Endothelial cell of umbilical vein (primary cell): ENCODE data around the gene AKAP13. TPM values are rescaled to one million over a fixed set of nuclear protein-coding genes. Genes with fewer than 3 reads are reported as not detected.

Experiments
- BruUV-seq: library from RNA; stranded (reverse); fragments of 400-500 nt; replicated peaks from 2 replicates; lab custom pipeline; 2021; lab: Mats Ljungman, UMichigan
- CTCF ChIA-PET: fragments of 300-600, 350-600 bp; sonication (Branson Sonifier 250); formaldehyde crosslinking; loops from one replicate; lab custom pipeline; 2021; ENCODE audit warnings: antibody characterized with exemption, inconsistent platforms; lab: Charles Lee
- POLR2A ChIA-PET: fragments of 300-600, 350-600 bp; sonication (Branson Sonifier 250); formaldehyde crosslinking; loops from one replicate; lab custom pipeline; 2021; ENCODE audit warnings: antibody characterized with exemption, inconsistent platforms; lab: Charles Lee
- DNase-seq: peaks from one replicate; pipeline ENCODE4 v3.0.0-alpha.2; 2011; ENCODE audit warnings: low read depth, low spot score
- FAIRE-seq: peaks from 2 replicates; lab custom pipeline; 2011; peaks lifted over from hg19 to GRCh38; lab: Jason Lieb, UNC
- H2AFZ ChIP-seq: 2 replicates; pipeline ENCODE4 v1.6.0; 2012; ENCODE audit warnings: low read depth, low read length, control low read depth, inconsistent platforms
- H3K27ac ChIP-seq: 2 replicates; pipeline ENCODE4 v1.5.1; 2011; ENCODE audit warnings: low read depth, mild to moderate bottlenecking, control low read depth, low read length, moderate library complexity; ENCODE audit not compliant: insufficient read depth
- H3K27me3 ChIP-seq, 2 experiments: 2 replicates each; pipeline versions ENCODE4 v1.6.0 to v1.6.1; 2011; ENCODE audit warnings: low read length in 2 of 2, mixed read lengths in 1 of 2; ENCODE audit not compliant: control insufficient read depth in 2 of 2, insufficient read depth in 2 of 2
- H3K36me3 ChIP-seq, 2 experiments: 2 replicates in 1 of 2; 3 replicates in 1 of 2; pipeline ENCODE4 v1.5.1; 2011; ENCODE audit warnings: low read length in 2 of 2, mild to moderate bottlenecking in 1 of 2, moderate library complexity in 1 of 2; ENCODE audit not compliant: control insufficient read depth in 2 of 2, insufficient read depth in 2 of 2; ENCODE audit errors: extremely low read depth in 1 of 2
- H3K4me1 ChIP-seq: 3 replicates; pipeline ENCODE4 v1.5.1; 2011; ENCODE audit warnings: mild to moderate bottlenecking, low read length; ENCODE audit not compliant: control insufficient read depth, insufficient read depth; ENCODE audit errors: extremely low read depth
- H3K4me2 ChIP-seq: 2 replicates; pipeline ENCODE4 v1.6.1; 2011; ENCODE audit warnings: low read length, control low read depth, mixed read lengths; ENCODE audit not compliant: insufficient read depth
- H3K4me3 ChIP-seq, 3 experiments: fragments of 200-600 bp in 1 of 3; sonication (generic), shearing (Covaris generic) in 1 of 3; replicated peaks in 1 of 3; 2 replicates each; pipeline ENCODE4 v1.5.1; 2011 to 2016; ENCODE audit warnings: control low read depth in 3 of 3, low read length in 3 of 3, mild to moderate bottlenecking in 2 of 3, inconsistent platforms in 1 of 3, low read depth in 1 of 3, moderate library complexity in 1 of 3; ENCODE audit not compliant: insufficient read depth in 1 of 3
- H3K79me2 ChIP-seq: 2 replicates; pipeline ENCODE4 v1.6.0; 2012; ENCODE audit warnings: low read length, inconsistent platforms; ENCODE audit not compliant: control insufficient read depth, insufficient read depth
- H3K9ac ChIP-seq: replicated peaks from 2 replicates; pipeline ENCODE3; 2011; ENCODE audit warnings: low read length, control low read depth; ENCODE audit not compliant: insufficient read depth; ENCODE audit errors: extremely low read depth
- H3K9me1 ChIP-seq: replicated peaks from 3 replicates; pipeline ENCODE4 v1.6.0; 2011; ENCODE audit warnings: mild to moderate bottlenecking, low read length; ENCODE audit not compliant: control insufficient read depth, insufficient read depth; ENCODE audit errors: extremely low read depth
- H3K9me3 ChIP-seq: replicated peaks from 2 replicates; pipeline ENCODE4 v1.5.1; 2012; ENCODE audit warnings: low read length, inconsistent platforms; ENCODE audit not compliant: control insufficient read depth, insufficient read depth
- H4K20me1 ChIP-seq: replicated peaks from 2 replicates; pipeline ENCODE3; 2011; ENCODE audit warnings: mild to moderate bottlenecking, low read length; ENCODE audit not compliant: control insufficient read depth, insufficient read depth; ENCODE audit errors: extremely low read depth
- CTCF ChIP-seq, 2 donors: IDR thresholded peaks; 1 replicate in 1 of 2; 2 replicates in 1 of 2; pipeline ENCODE4 v1.5.1; 2011; ENCODE audit warnings: low read length in 2 of 2, mild to moderate bottlenecking in 2 of 2, moderate library complexity in 2 of 2, control low read depth in 1 of 2, inconsistent platforms in 1 of 2, low read depth in 1 of 2; ENCODE audit not compliant: insufficient read depth in 1 of 2; ENCODE audit errors: extremely low read depth in 1 of 2
- EZH2 ChIP-seq: IDR thresholded peaks from 2 replicates; pipeline ENCODE4 v1.6.1; 2012; ENCODE audit warnings: borderline replicate concordance, low read depth, mild to moderate bottlenecking, moderate library complexity, low read length, inconsistent platforms; ENCODE audit not compliant: severe bottlenecking
- FOS ChIP-seq: IDR thresholded peaks from 2 replicates; pipeline ENCODE4 v1.6.1; 2011; ENCODE audit warnings: mild to moderate bottlenecking, low read length, moderate library complexity, borderline replicate concordance; ENCODE audit not compliant: insufficient read depth
- GATA2 ChIP-seq: IDR thresholded peaks from 2 replicates; pipeline ENCODE4 v1.7.0; 2011; ENCODE audit warnings: low read depth, mild to moderate bottlenecking, moderate library complexity, mixed read lengths, low read length; ENCODE audit not compliant: insufficient read length, insufficient read depth
- JUN ChIP-seq: IDR thresholded peaks from 2 replicates; pipeline ENCODE4 v1.6.1; 2011; ENCODE audit warnings: borderline replicate concordance, low read depth; ENCODE audit not compliant: insufficient read length, insufficient read depth
- MAX ChIP-seq: IDR thresholded peaks from 2 replicates; pipeline ENCODE4 v1.6.1; 2011; ENCODE audit not compliant: insufficient read depth, insufficient read length
- MYC ChIP-seq: IDR thresholded peaks from one replicate; pipeline ENCODE4 v1.6.1; 2011; ENCODE audit warnings: mild to moderate bottlenecking, low read depth, low read length
- POLR2A ChIP-seq: IDR thresholded peaks from 2 replicates; pipeline ENCODE4 v1.6.1; 2012; ENCODE audit warnings: low read depth, mild to moderate bottlenecking, control low read depth, low read length
- POLR2AphosphoS5 ChIP-seq: IDR thresholded peaks from 2 replicates; pipeline ENCODE4 v1.6.1; 2012; ENCODE audit warnings: low read depth, mild to moderate bottlenecking, control low read depth, low read length, moderate library complexity; ENCODE audit not compliant: insufficient read depth
- dilution Hi-C: fragments of 300-500 bp; cut with MboI; formaldehyde crosslinking; loops from one replicate; pipeline ENCODE4 v1.15.0; 2019; ENCODE audit warnings: low sequenced_read_pairs; ENCODE audit not compliant: extremely low pct_ligation_motif_present
- intact Hi-C: fragments of 100-400 bp; cut with micrococcal nuclease; formaldehyde crosslinking; loops from one replicate; pipeline ENCODE4 v1.10.0; 2022
- polyA plus RNA-seq, 4 experiments: library from polyadenylated mRNA; depleted of rRNA in 3 of 4; stranded (reverse) in 3 of 4; unstranded in 1 of 4; fragments of >200 nt; gene quantifications; 2 replicates each; pipeline versions ENCODE4 v1.2.1 to v1.2.3, GENCODE V29; 2011 to 2012; ENCODE audit warnings: missing spikeins in 1 of 4
- total RNA-seq: library from RNA; stranded (reverse); gene quantifications from 2 replicates; pipeline ENCODE4 v1.2.3, GENCODE V29; 2021

AKAP13 gene
- total and polyA plus RNA-seq, 2 donors (not counting 3 experiments of a cell fraction or from before 2014, with no cell fraction given): 22.8 to 87.8 TPM

GRCh38 chr15:85725019-85725418, 344.6 kb downstream of the AKAP13 start:
- no peak overlapping the region for H3K9ac ChIP-seq
- H3K9me1 ChIP-seq: no peaks in the 10 kb centered on the region
- peaks cover 28 to 31% of the 10 kb centered on the region in 2 experiments for H3K36me3 ChIP-seq
- dilution Hi-C loops: no loop called here
- intact Hi-C loops: no loop called here
- FAIRE-seq (no peak), DNase-seq (no peak)
- H3K27me3 ChIP-seq: no peaks in the 10 kb centered on the region
- H3K4me1 ChIP-seq: no peaks in the 10 kb centered on the region
- TF ChIP-seq EZH2 (no peak), FOS (no peak), GATA2 (no peak), POLR2AphosphoS5 (no peak), CTCF (IDR thresholded peaks at IDR 0.05; ENCODE audit: extremely low read depth in 1 of 2, insufficient read depth in 1 of 2, low read depth in 1 of 2, low read length in 2 of 2) (no peak), POLR2A (no peak), MAX (no peak), MYC (no peak), JUN (no peak)
- H4K20me1 ChIP-seq: no peaks in the 10 kb centered on the region
- no peaks in the 10 kb centered on the region for H3K79me2 ChIP-seq
- ChIA-PET POLR2A (no interaction called here), CTCF (interaction anchor here (1.8 kb wide), 1 partner anchor 133 kb away, joined by 5 read pairs; no protein-coding TSS in a partner anchor)
- no peaks in the 10 kb centered on the region for H3K9me3 ChIP-seq
- H2AFZ ChIP-seq: no peak overlapping the region
- no peak overlapping the region for H3K4me3 ChIP-seq
- no peak overlapping the region for H3K27ac ChIP-seq
- BruUV-seq: no TSS peak
- no peak overlapping the region for H3K4me2 ChIP-seq
